ENCODE data around the gene FHL3.
"Not testable (repeated sequence)": the region's sequence is repeated elsewhere in the genome, so short reads cannot be mapped to it uniquely, and the experiment has no call there.

Gene FHL3

DNA sequence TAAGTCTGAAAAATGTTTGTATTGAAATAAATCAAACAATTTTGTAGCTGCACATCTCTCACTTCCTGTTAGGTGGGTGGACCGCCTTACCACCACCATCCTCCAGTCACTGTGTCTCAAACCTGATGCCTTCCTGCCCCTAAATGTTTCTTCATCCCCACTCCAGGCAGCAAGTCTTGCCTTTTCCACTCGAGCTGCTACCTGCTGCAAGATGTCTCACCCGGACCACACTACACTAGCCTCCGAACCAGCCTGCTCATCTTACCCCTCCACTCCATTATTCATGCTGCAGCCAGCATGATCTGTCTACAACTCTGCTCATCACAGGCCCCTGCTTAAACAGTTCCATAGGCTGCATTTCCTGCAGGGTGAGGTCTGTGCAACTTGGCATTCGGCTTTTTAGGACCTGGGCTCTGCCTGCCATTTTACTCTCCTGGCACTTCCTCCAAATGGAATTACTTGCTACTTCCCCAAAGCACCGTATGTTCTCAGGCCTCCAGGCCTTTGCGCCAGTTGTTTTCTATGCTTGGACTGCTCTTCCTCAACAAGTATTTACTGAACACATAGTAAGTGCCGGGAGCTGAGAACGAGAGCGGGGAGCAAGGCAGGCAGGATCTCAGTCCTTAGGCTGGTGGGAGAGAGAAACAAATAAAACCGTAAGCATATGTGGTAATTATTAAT lies 10.3 kb downstream of the FHL3 start:
- Mint-ChIP-seq H3K36me3 (peaks cover 44% of the 10 kb centered on the region), H3K4me1 (peaks cover 43% of the 10 kb centered on the region), H3K9me3 (no peaks in the 10 kb centered on the region), H3K4me3 (peak overlapping the region; percentile 61), H3K27ac (peak overlapping the region; percentile 54)
- DNase-seq (ENCODE audit: low spot score in 2 of 2) (no peak), ATAC-seq (no peak)

DNA sequence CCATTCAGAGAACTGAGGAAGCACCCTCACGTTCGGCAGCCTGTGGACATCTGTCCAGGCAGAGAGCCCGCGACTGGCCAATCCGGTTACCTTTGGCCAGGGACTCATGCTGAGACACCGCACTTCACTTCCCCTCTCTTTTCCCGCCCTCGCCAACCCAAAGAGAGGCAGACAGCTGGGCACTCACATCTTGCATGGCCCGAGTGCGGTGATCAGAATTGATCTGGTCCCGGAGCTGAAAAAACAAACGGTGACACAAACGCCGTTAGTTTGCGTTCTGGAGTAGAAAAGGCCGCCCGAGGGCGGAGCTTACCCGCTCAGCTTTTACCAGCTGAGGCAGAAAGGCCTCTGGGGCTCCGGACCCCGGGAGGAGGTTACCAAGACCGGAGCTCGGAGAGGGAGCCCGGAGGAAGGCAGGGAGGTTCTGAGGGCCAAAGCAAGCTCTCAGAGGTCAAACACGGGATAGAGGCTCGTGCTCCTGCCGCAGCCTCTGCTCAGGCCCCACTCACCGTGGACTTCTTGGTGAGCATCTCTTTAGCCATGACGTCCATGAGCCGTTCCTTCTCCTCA lies 15.9 kb downstream of the FHL3 start:
- peak overlapping the region; percentile 85 for H3K4me3 Mint-ChIP-seq
- DNase-seq (ENCODE audit: low spot score in 2 of 2) (no peak), ATAC-seq (peak; percentile 52)
- no peaks in the 10 kb centered on the region for H3K9me3 Mint-ChIP-seq
- peaks cover 45% of the 10 kb centered on the region for H3K36me3 Mint-ChIP-seq
- peak overlapping the region; percentile 95 for H3K27ac Mint-ChIP-seq
- H3K4me1 Mint-ChIP-seq = peaks cover 14% of the 10 kb centered on the region

DNA sequence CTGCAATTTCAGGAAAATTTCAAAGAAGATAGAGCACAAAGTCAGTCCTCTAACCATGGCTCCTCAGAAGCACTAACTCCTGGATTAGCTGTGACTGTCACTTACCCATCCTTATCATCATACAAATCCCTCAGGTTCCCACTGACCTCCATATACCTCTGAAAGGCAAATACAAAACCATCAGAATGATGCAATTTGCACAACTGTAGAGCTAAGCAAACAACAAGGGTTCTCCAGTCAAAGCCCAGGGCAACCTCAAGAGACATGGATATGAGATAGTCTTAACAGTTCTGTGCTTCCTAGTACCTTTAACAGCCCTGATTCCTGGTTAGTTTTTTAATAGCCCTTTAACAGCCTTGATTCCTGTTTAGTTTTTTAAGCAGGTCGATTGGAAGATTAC lies 17.6 kb downstream of the FHL3 start:
- DNase-seq (ENCODE audit: low spot score in 2 of 2) = no peak
- peaks cover 14% of the 10 kb centered on the region for H3K4me1 Mint-ChIP-seq
- H3K9me3 Mint-ChIP-seq = no peaks in the 10 kb centered on the region
- H3K36me3 Mint-ChIP-seq = peaks cover 63% of the 10 kb centered on the region
- H3K4me3 Mint-ChIP-seq = no peak overlapping the region
- H3K27ac Mint-ChIP-seq = no peak overlapping the region
- ATAC-seq = no peak

DNA sequence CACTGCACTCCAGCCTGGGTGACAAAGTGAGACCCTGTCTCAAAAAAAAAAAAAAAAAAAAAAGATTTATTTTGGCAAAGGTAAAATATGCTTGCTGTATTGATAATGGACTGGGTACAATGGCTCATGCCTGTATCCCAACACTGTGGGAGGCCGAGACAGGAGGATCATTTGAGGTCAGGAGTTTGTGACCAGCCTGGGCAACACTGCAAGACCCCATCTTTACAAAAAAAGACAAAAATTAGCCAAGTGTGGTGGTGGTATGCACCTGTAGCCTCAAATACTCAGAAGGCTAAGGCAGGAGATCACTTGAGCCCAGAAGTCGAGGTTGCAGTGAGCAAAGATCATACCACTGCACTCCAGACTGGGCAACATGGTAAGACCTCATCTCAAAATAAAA lies 21.8 kb downstream of the FHL3 start:
- DNase-seq (ENCODE audit: low spot score in 2 of 2) (no peak), ATAC-seq (no peak)
- H3K4me3 Mint-ChIP-seq = no peak overlapping the region
- no peak overlapping the region for H3K27ac Mint-ChIP-seq
- no peaks in the 10 kb centered on the region for H3K9me3 Mint-ChIP-seq
- H3K36me3 Mint-ChIP-seq = peaks cover 93% of the 10 kb centered on the region
- peaks cover 6% of the 10 kb centered on the region for H3K4me1 Mint-ChIP-seq

DNA sequence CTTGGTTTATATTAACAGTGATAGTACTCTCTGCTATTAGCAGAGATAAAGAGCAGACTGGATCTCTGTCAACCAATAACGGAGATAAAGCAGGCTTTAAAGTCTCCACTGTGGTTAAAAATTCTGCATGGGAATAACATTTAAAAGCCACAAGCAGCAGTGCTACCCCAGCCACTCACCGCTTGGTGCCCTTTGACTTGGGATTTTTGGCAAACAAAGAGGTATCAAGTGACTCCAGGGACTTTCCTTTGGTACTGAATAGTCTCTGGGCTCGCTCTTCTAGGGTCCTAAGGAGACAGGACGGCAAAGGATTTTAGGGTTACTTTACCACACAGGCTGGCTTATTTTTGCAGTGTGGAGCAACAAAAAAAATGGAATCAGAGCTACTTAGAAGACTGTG lies 26.8 kb downstream of the FHL3 start:
- Mint-ChIP-seq H3K9me3 (no peaks in the 10 kb centered on the region), H3K4me1 (peaks cover 5% of the 10 kb centered on the region), H3K36me3 (peaks cover 100% of the 10 kb centered on the region)

DNA sequence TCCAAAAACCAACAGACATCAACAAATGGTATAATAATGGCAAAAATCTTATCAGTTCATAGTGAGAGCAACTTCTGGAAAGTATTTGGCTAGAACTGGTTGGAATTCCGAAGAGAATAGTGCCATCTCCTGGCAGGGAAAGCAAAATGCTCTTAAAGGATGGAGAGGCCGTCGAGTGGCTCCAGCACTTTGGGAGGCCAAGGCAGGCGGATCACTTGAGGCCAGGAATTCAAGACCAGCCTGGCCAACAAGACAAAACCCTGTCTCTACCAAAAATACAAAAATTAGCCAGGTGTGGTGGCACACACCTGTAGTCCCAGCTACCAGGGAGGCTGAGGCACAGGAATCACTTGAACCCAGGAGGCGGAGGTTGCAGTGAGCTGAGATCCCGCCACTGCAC lies 30.2 kb downstream of the FHL3 start:
- H3K9me3 Mint-ChIP-seq; H3K4me3 Mint-ChIP-seq; H3K27ac Mint-ChIP-seq; DNase-seq (ENCODE audit: low spot score in 2 of 2); ATAC-seq: not testable (repeated sequence)
- peaks cover 100% of the 10 kb centered on the region for H3K36me3 Mint-ChIP-seq
- peaks cover 22% of the 10 kb centered on the region for H3K4me1 Mint-ChIP-seq

More for the DNA sequence above, 26.8 kb downstream of the FHL3 start:
- DNase-seq (ENCODE audit: low spot score in 2 of 2) (no peak), ATAC-seq (no peak)
- no peak overlapping the region for H3K27ac Mint-ChIP-seq
- no peak overlapping the region for H3K4me3 Mint-ChIP-seq

DNA sequence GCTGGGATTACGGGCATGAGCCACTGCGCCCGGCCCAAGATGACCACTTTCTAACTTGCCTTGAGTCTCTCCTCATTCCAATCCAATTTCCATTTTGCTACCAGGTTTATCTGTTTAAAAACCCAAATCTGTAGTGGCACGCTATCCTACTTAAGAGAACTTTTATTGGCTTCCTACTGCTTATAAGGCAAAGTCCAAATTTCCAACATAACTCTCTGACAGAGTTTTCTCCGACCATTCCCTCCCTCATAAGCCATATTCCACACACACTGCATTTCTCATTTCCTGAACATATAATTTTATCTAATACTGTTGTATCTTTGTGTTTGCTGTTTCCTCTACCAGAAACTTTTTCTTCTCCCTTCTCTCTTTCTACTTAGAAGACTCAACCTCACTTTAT lies 30.7 kb downstream of the FHL3 start:
- no peak for ATAC-seq
- no peak overlapping the region for H3K4me3 Mint-ChIP-seq
- H3K36me3 Mint-ChIP-seq = peaks cover 100% of the 10 kb centered on the region

DNA sequence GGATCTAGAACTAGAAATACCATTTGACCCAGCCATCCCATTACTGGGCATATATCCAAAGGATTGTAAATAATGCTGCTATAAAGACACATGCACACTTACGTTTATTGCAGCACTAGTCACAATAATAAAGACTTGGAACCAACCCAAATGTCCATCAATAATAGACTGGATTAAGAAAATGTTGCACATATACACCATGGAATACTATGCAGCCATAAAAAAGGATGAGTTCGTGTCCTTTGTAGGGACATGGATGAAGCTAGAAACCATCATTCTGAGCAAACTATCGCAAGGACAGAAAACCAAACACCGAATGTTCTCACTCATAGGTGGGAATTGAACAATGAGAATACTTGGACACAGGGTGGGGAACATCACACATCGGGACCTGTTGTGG lies 31.6 kb downstream of the FHL3 start:
- not testable (repeated sequence) for H3K27ac Mint-ChIP-seq; H3K4me3 Mint-ChIP-seq; ATAC-seq; DNase-seq (ENCODE audit: low spot score in 2 of 2); H3K9me3 Mint-ChIP-seq
- peaks cover 100% of the 10 kb centered on the region for H3K36me3 Mint-ChIP-seq
- H3K4me1 Mint-ChIP-seq = peaks cover 22% of the 10 kb centered on the region

More for the DNA sequence above, 30.7 kb downstream of the FHL3 start:
- Mint-ChIP-seq H3K27ac (no peak overlapping the region), H3K9me3 (no peaks in the 10 kb centered on the region), H3K4me1 (peaks cover 22% of the 10 kb centered on the region)
- no peak for DNase-seq (ENCODE audit: low spot score in 2 of 2)

DNA sequence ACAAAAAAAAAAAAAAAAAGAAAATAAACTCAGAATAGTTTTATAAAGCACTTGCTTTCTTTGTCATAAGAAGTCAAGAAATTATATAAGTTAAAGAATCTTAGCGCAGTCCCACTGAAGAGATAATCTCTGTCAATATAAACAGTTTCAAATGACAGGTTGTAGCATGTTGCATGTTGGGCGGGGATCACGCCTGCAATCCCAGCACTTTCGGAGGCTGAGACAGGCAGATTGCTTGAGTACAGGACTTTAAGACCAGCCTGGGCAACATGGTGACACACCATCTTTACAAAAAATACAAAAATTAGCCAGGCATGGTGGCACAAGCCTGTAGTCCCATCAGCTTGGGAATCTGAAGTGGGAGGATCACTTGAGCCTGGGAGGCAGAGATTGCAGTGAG lies 40.0 kb downstream of the FHL3 start:
- Mint-ChIP-seq H3K4me1 (no peaks in the 10 kb centered on the region), H3K9me3 (no peaks in the 10 kb centered on the region), H3K4me3 (no peak overlapping the region), H3K36me3 (peaks cover 100% of the 10 kb centered on the region), H3K27ac (no peak overlapping the region)
- ATAC-seq (no peak), DNase-seq (ENCODE audit: low spot score in 2 of 2) (no peak)

DNA sequence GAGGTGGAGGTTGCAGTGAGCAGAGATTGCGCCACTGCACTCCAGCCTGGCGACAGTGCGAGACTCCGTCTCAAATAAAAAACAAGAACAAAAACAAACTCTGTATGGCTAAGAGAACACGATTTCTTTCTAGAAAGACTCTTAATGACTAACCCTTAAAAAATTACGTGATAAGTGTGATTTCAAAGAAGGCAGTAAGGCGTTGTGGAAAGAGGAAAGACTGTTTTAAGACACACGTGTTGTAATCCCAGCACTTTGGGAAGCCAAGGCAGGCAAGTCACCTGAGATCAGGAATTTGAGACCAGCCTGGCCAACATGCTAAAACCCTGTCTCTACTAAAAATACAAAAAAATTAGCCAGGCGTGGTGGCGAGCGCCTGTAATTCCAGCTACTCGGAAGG lies 41.2 kb downstream of the FHL3 start:
- H3K27ac Mint-ChIP-seq; H3K9me3 Mint-ChIP-seq; H3K4me1 Mint-ChIP-seq; DNase-seq (ENCODE audit: low spot score in 2 of 2); ATAC-seq; H3K4me3 Mint-ChIP-seq: not testable (repeated sequence)
- H3K36me3 Mint-ChIP-seq = peaks cover 100% of the 10 kb centered on the region

DNA sequence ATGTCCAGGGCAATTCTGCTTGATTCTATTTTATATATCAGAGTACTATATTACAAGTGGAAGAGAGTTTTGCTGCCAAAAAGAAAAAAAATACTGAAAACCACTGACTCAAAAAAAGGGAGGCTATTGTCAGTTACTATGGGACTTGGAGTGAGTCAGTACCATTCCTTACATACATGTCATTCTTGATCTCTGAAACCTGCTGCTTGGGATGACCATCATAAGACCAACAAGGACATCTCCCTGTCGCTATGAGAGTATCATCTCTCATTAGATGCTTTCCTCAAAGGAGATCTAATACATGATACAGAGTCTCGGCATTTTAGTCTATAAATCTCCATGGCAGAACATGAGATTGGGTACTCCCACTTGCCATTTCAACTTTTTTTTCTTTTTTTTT lies 46.6 kb downstream of the FHL3 start:
- Mint-ChIP-seq H3K9me3 (no peaks in the 10 kb centered on the region), H3K4me3 (no peak overlapping the region), H3K4me1 (no peaks in the 10 kb centered on the region), H3K27ac (peak overlapping the region; percentile 60), H3K36me3 (peaks cover 80% of the 10 kb centered on the region)
- ATAC-seq (no peak), DNase-seq (ENCODE audit: low spot score in 2 of 2) (no peak)

DNA sequence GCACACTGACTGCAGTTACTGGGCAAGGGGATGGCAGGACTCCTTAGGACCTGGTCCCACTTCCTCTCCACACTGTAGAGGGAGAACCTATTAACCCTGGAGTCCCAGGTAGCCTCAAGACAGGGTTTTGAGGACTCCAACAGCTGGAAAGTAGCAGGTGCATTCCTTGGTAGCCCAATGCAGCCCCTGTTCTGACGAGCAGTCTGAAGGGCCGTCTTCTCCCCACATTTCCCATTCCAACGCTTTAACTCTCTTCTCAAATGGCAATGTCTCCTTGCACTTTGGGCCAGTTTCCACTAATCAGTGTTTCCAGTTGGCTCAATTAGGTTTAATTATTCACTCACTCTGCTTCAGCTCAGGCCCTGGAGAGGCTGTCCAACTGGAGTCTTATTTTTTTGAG lies 49.6 kb downstream of the FHL3 start:
- H3K36me3 Mint-ChIP-seq = peaks cover 50% of the 10 kb centered on the region
- no peak overlapping the region for H3K27ac Mint-ChIP-seq
- ATAC-seq = no peak
- H3K9me3 Mint-ChIP-seq = no peaks in the 10 kb centered on the region
- peaks cover 7% of the 10 kb centered on the region for H3K4me1 Mint-ChIP-seq
- no peak for DNase-seq (ENCODE audit: low spot score in 2 of 2)
- H3K4me3 Mint-ChIP-seq = no peak overlapping the region

DNA sequence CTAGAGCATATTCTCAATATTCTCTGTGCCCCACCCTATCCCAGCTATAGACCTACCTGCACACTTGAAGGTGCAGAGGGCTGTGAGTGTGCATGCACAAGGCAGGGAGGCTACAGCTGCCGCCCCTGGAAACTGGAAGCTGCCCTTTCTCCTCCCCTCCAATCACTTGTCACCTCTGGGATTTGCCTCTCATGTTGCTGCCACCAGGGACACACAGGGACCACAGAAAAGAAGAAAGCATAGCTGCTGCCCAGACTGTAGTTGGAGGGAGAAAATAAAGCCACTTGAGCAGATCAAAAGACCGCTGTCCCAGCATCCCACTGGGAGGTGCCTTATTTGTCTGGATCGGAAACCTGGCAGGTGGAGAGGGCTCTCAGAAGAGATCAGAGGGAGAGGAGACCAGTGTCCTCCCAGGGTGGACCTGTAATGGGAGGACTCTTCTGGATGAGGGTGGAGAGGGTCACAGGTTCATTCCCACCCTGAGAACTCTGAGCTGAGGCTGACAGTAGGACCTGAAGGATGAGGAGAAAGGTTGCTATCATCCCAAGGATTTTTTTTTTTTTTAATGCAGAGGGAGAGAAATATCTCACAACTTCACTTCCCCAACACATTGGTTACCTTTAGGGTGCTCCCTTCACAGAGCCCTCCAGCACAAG lies 50.9 kb downstream of the FHL3 start:
- Mint-ChIP-seq H3K4me1 (peaks cover 7% of the 10 kb centered on the region), H3K9me3 (no peaks in the 10 kb centered on the region), H3K36me3 (peaks cover 37% of the 10 kb centered on the region), H3K27ac (no peak overlapping the region), H3K4me3 (no peak overlapping the region)
- DNase-seq (ENCODE audit: low spot score in 2 of 2) (no peak), ATAC-seq (no peak)

DNA sequence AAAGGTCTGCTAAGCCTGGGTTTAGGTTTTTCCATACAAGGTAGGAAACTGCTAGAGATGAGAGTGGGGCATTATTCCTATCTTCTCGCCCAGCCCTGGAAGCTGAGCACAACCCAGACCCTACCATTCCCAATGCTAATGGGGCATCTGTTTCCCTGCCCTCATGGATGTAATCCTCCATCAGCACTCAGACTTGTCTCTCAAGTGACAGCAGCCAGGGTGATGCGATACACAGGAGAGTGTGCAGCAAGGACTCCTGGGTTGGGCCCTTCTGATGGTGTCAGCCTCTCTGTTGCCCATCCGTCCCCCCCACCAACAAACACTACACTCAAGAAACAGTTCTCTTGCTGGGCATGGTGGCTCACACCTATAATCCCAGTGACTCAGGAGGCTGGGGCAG lies 52.6 kb downstream of the FHL3 start:
- no peak overlapping the region for H3K27ac Mint-ChIP-seq
- peaks cover 7% of the 10 kb centered on the region for H3K4me1 Mint-ChIP-seq
- ATAC-seq = no peak

DNA sequence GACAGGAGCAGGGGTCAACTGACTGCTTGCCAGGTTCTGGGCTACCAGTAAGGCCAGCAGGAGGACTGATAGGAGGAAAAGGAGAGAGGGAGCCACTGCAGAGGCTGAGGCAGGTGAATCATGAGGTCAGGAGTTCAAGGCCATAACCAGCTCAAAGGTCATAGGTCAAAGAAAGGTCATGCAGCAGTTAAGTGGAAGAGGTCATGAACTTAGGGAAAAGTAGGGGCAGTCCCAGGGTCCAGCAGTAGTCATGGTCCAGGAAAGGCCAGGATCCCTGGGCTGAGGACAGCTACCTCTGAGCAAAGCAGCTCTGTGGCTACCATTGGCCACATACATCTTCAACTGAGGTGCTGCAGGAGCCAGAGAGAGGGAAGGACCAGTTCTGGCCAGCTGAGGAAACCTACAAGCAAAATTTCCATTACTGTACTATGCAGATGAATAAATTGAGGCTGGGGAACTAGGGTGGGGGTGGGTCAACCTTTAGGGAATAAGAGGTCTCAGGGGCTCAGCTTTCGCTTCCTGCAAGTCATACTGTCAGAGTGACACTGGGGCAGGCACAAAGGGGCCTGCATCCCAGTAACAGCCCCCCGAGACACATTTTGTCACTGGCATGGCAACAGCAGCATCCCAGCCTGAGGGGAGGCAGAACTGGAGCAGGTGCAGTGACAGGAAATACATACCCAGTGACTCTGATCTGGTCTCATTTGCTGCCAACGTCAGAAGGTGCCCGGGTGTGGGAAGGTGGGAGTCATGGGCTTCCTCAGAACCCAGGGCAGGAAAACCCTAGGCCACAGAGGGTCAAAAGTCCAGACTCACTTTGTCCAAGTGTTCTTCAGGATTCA lies 53.3 kb downstream of the FHL3 start:
- DNase-seq (ENCODE audit: low spot score in 2 of 2) (no peak), ATAC-seq (no peak)
- Mint-ChIP-seq H3K9me3 (no peaks in the 10 kb centered on the region), H3K4me3 (no peak overlapping the region), H3K36me3 (peaks cover 14% of the 10 kb centered on the region), H3K27ac (no peak overlapping the region), H3K4me1 (peaks cover 14% of the 10 kb centered on the region)

More for the DNA sequence above, 52.6 kb downstream of the FHL3 start:
- Mint-ChIP-seq H3K36me3 (peaks cover 20% of the 10 kb centered on the region), H3K4me3 (no peak overlapping the region), H3K9me3 (no peaks in the 10 kb centered on the region)
- DNase-seq (ENCODE audit: low spot score in 2 of 2) = no peak

Measured in stimulated activated effector memory CD8-positive, alpha-beta T cell treated with anti-CD3 and anti-CD28 coated beads, Interleukin-12 subunit alpha, Interleukin-12 subunit beta, amount 100 ng/mL, for 72 hours (primary cell).